HG03571 (cell line): ENCODE measurements around the gene RTN4RL1.

Source experiments
- ATAC-seq: cut with Tn5 transposase; IDR thresholded peaks from one replicate; pipeline ENCODE4 v1.9.1; 2021; ENCODE audit not compliant: unreplicated experiment

RTN4RL1 gene

DNA sequence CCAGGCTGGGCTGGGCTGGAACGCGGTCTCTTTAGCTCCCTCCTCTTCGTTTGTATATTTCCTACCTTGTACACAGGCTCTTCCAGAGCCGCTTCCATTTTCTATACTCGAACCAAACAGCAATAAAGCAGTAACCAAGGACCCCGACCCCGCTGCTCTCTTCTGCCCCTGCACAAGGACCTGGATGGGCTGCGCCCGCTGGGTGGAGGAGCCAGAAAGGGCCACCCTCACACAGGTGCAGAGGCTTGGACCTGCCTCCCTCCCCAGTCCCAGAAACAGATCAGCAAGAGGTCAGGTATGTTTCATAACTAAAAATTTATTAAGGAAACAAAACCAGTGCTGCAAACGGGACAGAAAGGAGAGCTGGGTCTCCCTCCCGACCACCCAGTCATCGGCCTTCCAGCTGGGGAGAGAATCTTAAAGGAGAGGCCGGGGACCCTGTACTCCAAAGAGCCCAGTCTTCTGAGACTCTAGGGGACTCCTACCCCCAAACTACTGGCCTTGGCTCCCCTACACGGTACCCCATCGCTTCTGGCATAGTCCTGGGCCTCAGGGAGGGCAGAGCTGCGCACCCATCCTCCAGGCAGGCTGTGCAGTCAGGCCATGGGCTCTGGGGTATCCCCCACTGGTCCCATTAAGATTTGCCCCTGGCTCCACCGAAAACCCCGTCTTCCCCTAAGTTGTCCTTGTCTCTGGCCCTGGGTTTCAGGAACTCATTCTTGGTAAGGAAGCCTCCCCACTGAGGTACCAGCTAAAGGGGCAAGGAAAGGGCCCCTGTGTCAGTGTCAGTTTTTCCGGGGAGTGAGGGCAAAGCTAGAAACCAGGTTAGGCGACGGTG, 34.6 kb upstream of the RTN4RL1 start:
- no peak for ATAC-seq

DNA sequence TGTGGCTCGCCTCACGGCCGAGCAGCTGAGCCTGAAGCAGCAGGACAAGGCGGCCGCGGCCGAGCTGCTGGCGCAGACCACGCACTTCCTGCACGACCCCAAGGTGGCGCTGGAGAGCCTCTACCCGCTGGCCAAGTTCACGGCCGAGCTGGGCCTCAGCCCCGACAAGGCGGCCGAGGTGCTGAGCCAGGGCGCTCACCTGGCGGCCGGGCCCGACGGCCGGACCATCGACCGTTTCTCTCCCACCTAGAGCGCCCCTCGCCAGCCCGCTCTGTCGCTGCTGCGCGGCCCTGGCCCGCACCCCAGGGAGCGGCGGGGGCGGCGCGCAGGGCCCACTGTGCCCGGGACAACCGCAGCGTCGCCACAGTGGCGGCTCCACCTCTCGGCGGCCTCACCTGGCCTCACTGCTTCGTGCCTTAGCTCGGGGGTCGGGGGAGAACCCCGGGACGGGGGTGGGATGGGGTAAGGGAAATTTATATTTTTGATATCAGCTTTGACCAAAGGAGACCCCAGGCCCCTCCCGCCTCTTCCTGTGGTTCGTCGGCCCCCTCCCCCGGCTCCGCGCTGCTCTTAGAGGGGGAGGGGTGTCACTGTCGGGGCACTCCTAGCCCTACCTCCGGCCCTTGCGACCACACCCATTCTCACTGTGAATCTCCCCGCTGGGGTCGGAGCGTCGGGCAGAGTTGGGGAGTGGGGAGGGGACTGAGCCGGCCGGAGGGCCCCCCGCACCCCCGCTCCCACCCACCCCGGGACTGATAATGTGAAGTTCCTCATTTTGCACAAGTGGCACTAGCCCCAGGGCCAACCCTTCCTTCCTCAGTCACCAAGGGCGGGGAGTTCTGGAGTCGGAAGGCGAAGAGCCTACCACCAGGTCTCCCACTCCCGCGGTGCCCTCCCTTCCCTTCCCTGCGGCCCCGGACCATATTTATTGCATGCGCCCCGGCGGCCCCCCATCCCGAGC, 33.7 kb upstream of the RTN4RL1 start:
- ATAC-seq = no peak

DNA sequence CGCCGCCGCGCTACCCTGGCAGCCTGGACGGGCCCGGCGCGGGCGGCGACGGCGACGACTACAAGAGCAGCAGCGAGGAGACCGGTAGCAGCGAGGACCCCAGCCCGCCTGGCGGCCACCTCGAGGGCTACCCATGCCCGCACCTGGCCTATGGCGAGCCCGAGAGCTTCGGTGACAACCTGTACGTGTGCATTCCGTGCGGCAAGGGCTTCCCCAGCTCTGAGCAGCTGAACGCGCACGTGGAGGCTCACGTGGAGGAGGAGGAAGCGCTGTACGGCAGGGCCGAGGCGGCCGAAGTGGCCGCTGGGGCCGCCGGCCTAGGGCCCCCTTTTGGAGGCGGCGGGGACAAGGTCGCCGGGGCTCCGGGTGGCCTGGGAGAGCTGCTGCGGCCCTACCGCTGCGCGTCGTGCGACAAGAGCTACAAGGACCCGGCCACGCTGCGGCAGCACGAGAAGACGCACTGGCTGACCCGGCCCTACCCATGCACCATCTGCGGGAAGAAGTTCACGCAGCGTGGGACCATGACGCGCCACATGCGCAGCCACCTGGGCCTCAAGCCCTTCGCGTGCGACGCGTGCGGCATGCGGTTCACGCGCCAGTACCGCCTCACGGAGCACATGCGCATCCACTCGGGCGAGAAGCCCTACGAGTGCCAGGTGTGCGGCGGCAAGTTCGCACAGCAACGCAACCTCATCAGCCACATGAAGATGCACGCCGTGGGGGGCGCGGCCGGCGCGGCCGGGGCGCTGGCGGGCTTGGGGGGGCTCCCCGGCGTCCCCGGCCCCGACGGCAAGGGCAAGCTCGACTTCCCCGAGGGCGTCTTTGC, 32.8 kb upstream of the RTN4RL1 start:
- ATAC-seq = no peak

DNA sequence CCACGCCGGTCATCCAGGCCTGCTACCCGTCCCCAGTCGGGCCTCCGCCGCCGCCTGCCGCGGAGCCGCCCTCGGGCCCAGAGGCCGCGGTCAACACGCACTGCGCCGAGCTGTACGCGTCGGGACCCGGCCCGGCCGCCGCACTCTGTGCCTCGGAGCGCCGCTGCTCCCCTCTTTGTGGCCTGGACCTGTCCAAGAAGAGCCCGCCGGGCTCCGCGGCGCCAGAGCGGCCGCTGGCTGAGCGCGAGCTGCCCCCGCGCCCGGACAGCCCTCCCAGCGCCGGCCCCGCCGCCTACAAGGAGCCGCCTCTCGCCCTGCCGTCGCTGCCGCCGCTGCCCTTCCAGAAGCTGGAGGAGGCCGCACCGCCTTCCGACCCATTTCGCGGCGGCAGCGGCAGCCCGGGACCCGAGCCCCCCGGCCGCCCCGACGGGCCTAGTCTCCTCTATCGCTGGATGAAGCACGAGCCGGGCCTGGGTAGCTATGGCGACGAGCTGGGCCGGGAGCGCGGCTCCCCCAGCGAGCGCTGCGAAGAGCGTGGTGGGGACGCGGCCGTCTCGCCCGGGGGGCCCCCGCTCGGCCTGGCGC, 32.1 kb upstream of the RTN4RL1 start:
- ATAC-seq = no peak

DNA sequence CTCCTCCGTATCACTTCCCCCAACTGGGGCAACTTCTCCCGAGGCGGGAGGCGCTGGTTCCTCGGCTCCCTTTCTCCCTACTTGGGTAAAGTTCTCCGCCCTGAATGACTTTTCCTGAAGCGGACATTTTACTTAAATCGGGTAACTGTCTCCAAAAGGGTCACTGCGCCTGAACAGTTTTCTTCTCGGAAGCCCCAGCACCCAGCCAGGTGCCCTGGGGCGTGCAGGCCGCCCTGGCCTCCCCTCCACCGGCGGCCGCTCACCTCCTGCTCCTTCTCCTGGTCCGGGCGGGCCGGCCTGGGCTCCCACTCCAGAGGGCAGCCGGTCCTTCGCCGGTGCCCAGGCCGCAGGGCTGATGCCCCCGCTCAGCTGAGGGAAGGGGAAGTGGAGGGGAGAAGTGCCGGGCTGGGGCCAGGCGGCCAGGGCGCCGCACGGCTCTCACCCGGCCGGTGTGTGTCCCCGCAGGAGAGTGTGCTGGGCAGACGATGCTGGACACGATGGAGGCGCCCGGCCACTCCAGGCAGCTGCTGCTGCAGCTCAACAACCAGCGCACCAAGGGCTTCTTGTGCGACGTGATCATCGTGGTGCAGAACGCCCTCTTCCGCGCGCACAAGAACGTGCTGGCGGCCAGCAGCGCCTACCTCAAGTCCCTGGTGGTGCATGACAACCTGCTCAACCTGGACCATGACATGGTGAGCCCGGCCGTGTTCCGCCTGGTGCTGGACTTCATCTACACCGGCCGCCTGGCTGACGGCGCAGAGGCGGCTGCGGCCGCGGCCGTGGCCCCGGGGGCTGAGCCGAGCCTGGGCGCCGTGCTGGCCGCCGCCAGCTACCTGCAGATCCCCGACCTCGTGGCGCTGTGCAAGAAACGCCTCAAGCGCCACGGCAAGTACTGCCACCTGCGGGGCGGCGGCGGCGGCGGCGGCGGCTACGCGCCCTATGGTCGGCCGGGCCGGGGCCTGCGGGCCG, 31.4 kb upstream of the RTN4RL1 start:
- ATAC-seq = no peak

DNA sequence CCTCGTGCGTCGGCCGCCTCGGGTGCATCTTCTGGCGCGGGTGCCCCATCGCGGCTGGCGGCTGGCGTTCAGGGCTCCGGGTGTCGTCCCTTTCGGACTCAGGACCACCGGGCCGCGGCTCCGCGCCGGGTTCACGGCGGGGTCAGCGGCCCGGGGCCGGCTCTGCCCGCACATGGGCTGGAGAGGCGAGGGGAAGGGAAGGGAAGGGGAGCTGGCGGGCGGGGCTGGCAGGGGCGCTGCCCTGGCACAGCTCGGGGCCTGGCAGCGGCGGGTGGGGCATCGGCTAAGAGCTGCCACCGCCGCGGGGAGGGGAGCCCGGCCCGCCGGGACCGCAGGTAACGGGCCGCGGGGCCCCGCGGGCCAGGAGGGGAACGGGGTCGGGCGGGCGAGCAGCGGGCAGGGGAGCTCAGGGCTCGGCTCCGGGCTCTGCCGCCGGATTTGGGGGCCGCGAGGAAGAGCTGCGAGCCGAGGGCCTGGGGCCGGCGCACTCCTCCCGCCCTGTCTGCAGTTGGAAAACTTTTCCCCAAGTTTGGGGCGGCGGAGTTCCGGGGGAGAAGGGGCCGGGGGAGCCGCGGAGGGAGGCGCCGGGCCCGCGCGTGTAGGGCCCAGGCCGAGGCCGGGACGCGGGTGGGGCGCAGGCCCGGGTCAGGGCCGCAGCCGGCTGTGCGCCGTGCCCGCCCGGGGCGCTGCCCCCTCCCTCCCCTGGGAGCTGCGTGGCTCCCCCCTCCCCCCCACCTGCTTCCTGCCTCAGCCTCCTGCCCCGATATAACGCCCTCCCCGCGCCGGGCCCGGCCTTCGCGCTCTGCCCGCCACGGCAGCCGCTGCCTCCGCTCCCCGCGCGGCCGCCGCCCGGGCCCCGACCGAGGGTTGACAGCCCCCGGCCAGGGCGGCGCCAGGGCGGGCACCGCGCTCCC, 30.4 kb upstream of the RTN4RL1 start:
- no peak for ATAC-seq

DNA sequence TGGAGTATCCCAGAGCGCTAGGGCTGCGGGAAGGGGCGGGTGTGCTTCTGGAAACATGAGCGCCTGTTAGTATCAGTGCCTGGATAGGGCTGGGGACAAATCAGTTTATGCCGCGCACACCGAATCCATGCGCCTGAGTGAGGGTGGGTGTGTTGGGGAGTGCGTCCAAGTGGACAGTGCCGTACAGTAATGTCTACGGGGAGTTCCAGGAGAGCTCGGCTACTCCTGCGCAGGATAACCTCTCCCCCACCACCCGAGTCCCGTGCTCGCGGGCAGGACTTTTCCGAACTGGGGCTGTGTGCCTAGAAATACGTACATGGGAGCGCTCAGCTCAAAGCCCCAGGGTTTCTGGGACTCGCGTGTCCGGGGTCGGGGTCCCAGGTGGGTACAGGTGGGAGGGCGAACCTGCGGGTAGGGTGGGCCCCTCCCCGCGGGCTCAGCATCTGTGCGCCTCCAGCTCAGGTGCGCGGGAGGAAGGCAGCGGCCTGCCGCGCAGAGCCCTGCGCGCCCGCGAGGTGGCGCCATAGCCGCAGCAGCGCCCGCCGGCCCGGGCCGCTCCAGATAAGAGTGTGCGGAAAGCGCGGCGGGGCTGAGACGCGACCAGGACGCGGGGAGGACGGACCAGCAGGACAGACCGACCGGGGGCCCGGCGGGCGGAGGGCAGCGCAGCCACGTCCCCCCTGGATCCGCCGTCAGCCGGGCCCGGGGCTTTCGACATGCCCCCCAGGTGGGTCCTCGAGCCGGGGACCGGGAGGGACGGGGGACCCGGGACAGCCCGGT, 29.6 kb upstream of the RTN4RL1 start, which contains the start of gene HIC1:
HIC1 (plus strand) TSS at position 592 of the 780 bp plus-strand sequence. CDS start 1,588 bp downstream, outside the sequence.
- peak; percentile 35 for ATAC-seq

DNA sequence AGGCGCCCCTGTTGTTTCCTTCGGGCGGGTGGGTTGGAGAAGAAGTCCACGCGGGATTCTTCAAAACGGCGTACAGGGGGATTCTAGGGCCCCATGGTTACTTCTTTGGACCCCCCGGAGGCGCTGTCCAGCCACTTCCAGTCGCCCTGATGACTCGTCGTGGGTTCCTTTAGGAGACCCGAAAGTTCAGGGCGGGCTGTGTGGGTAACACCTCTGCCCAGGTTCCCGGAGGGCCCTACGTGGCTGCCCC, 29.1 kb upstream of the RTN4RL1 start:
- no peak for ATAC-seq

DNA sequence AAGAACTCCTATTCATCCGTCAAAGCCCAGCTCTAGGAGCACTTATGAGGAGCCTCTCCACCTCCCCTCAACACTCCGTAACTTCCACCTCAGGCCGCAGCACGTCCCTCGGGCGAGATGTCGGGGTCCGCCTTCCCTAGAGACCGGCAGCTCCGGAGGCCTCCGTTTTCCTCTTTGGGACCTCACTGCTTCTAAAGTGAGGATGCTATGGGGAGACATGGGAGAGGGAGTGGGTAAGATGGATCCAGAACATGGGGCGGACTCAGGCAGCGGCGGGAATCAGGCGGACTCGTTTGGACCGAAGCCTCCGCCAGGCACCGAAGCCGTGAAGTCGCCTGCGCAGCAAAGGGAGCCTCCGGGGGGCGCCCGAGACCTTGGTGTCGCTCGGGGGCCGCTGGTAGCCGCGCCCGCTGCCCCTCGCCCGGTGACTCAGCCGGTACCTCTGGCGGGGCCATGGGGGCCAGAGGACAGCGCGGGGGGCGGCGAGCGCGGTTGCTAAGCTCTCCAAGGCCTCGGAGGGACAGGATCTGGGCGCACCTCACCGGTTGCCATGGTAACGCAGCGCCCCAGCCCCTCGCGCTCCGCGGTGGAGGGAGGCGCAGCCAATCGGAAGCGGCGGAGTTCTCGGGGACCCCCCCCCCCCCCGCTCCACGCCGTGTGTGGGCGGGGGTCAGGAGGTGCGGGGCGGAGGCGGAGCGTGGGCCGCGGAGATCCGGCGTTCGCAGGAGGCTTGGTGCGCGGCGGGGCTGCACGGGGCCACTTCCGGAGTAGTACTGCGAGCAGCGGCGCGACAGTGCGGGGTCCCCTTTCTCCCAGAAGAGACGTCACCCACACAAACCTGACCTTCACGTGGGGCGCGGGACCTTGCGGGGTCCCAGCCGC, 28.5 kb upstream of the RTN4RL1 start:
- no peak for ATAC-seq

DNA sequence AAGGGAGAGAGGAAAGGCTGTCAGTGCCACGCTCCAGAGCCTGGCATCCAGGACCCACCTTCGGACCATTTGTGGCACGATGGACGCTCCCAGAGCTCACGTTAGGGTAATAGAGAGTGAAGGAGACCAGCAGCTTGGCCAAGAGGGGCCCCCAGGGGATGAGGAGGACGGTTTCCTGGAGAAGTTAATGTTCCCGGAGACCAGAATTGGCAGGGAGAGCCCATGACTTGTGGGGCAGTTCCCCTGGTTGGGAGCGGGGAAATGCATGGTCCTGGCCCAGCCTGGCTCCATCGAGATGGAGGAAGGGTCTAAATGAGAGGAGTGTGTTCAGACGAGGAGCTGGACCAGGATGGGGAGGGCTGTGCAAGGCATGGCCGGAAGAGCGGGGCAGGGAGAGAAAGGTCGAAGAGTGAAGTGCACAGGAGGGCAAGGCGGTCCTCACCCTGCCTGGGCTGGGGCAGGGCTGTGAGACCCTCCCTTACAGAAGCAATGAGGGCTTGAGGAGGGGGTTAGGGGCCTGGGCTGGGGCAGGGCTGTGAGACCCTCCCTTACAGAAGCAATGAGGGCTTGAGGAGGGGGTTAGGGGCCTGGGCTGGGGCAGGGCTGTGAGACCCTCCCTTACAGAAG, 26.9 kb upstream of the RTN4RL1 start:
- no peak for ATAC-seq

DNA sequence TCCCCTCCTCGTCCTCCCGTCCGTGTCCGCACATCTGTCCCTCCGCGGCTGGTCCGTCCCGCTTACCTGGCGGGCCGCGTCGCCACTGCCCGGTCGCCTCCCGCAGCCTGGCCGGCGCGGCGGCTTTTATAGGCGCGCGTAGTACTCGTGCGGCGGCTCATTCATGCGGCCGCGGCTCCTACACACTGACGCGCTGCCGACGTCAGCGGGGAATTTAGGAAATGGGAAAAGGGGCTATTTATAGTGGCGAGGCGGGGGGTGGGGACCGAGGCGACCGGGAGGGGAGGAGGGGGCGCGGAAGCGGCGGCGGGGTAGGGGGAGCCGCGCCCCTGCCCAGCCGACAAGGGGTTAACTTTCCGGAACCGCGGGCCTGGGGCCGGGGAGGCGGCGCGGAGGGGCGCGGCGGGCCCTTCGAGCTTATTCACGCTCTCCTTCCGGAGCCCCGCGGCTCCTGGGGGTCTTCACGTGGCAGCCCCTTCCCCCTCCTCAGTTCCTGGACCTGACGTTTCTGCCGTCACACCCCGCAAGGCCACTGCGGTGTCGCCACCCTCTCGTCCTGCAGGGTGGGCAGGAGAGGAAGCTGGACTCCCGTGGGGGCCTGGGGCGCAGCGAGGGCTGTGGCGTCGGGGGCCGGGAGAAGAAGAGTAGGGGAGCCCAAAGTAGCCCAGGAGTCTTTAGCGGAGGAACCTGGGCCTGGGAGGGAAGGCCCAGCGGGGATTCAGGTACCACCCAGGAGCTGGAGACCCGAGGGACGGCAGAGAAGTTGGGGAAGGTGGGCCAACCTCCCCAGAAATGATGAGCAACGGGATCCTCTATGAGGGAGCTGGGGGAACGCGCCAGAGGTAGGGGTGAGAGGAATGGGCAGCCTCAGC, 26.2 kb upstream of the RTN4RL1 start:
- no peak for ATAC-seq

DNA sequence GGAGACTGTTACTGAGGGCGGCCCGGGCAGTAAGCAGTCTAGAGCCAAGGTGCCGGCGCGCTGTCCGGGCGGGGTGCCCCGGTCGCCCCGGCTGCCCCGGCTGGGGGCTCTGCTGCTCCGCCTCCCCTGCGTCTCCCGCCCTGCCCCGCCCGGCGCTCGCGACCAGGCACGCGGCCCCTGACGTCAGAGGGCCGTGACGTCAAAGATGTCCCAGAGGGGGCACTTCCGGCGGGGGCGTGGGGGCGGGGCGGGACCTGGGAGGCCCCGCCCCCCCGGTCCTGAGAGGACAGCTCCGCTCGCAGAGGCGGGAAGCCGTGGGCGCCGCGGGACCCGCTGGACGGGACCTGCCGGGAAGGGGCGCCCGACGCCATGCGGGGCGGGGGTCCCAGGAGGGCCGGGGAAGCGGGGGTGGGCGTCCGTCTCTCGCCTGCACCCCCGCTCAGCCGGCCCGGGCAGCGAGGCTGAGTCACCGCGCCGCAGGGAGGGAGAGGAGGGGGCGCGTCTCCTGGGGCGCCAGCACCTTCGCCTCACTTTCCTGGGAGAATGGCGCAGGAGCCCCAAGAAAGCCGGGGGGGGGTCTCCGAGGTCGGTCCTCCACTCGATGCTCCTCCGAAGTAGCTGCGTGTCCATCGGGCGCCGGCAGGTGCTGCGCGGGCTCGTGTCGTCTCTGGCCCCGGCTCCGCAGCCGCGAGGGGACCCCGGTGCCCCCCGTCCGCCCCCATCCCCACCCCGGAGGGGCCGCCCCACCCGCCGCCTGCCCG, 25.3 kb upstream of the RTN4RL1 start:
- ATAC-seq = peak; percentile 2

DNA sequence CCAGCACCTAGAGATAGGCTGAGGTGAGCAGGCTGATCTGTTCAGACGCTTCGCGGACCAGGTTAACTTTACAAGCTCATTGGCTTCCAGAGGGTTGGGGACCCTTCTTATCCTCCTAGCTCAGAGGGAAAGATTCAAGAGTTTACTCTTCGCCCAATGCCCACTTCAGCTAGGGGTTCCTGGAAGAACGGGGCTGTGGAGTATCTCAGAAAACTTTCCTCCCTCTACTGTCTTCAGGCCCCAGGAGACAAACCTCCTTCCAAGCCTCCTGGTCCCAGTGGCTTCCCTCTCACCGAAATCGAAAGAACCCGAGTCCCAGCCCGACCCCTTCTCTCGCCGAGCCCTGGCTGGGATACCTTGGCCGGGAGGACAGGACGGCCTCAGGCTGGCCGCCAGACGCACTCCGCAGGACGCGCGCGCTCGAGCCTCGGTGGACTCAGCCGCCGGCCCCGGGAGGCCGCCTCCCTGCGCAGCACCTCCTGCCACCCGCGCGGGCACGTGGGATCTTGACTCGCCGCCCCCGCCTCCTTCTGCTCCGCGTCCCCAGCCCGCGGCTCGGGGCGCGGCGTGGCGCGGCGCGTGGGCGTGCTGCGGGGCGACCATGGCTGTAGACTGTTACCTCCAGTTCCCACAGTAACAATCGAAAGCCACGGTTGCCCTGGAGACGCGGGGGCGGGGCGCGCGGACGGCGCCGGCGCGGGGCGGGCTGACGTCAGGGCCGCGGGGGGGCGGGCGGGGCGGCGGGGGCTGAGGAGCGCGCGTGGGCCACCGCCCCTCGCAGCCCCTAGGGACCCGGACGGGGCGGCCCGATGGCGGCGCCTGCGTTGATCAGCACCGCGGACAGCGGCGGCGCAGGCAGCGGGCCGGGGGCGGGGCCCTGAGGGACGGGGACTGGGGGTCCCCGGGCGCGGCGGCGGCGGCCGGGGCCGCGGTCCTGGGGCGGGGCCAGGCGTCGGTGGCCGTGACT, 24.5 kb upstream of the RTN4RL1 start:
- ATAC-seq = peak; percentile 43

DNA sequence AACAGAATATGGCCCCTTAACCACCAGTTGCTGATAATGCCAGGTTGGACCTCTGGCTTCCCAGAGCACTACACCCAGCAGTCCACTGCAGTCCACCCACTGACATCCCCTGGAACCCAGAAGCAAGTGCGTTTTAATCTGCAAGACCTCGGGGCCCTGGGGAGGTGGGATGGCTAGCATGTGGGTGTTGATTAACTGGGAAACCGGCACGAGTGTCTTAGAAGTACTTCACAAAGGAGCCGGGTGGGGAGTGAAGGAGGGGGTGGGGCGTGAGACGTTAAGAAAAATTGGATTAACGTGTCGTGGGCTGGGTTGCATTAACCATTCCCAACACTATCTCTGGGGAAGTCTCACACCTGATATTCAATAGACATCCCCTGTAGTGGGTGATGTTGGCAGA, 23.7 kb upstream of the RTN4RL1 start:
- no peak for ATAC-seq
